ENCODE results near the gene BAZ1B.
A peak's percentile ranks its signal among the peaks of the same experiment; 100 is the strongest.
"Not testable (repeated sequence)": the region's sequence is repeated elsewhere in the genome, so short reads cannot be mapped to it uniquely, and the experiment has no call there.

The BAZ1B gene

GRCh38 chr7:73420610-73421009 is 101.5 kb downstream of the BAZ1B start:
- not testable (repeated sequence) for DNase-seq

- DNase-seq, result peak; percentile 52
Measured at GRCh38 chr7:73420016-73420415, 102.1 kb downstream of the BAZ1B start.

GRCh38 chr7:73418113-73418703 is 103.9 kb downstream of the BAZ1B start:
- no peak for DNase-seq

- not testable (repeated sequence) for DNase-seq
Measured at GRCh38 chr7:73410541-73411131, 111.5 kb downstream of the BAZ1B start.

- DNase-seq, result not testable (repeated sequence)
Measured at GRCh38 chr7:73404860-73405259, 117.2 kb downstream of the BAZ1B start.

- not testable (repeated sequence) for DNase-seq
Measured at GRCh38 chr7:73399185-73400050, 122.7 kb downstream of the BAZ1B start.

- DNase-seq, result no peak
Measured at GRCh38 chr7:73397521-73398281, 124.4 kb downstream of the BAZ1B start.

GRCh38 chr7:73395538-73396503 is 126.3 kb downstream of the BAZ1B start:
- DNase-seq, result no peak

- no peak for DNase-seq
Measured at GRCh38 chr7:73394422-73394821, 127.7 kb downstream of the BAZ1B start.

- DNase-seq, result no peak
Measured at GRCh38 chr7:73391396-73391795, 130.7 kb downstream of the BAZ1B start.
